WI38 (cell line): ENCODE results near the gene MIR17HG.

Experiments used
- H3K4me3 ChIP-seq: 2 replicates; pipeline ENCODE4 v1.5.1; 2011; ENCODE audit warnings: low read depth, mild to moderate bottlenecking, control low read depth, low read length
- TF ChIP-seq, protein P1 (sequence below): IDR thresholded peaks from 2 replicates; pipeline ENCODE4 v1.5.1; 2012; ENCODE audit warnings: low read depth, mild to moderate bottlenecking, control low read depth, low read length

Gene MIR17HG

DNA sequence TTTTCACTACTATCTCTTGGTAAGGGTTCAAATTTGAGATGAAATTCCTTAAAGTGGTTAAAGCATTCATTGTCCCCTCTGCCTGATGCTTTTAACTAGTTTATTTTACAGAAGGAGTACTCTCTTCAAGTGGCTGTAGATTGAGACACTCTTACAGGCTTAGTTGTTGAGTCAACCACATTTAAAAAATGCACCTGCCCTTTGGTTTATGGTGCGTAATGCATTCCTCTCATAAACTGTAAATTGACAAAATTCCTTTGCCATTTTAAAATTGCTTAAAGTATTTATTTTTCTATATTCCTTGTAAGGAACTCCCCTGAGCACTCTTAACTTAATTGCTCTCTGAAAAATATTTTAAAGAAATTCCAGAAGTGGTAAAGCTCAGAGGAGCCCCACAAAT, 50.1 kb downstream of the MIR17HG start:
- TF ChIP-seq, protein P1, sequence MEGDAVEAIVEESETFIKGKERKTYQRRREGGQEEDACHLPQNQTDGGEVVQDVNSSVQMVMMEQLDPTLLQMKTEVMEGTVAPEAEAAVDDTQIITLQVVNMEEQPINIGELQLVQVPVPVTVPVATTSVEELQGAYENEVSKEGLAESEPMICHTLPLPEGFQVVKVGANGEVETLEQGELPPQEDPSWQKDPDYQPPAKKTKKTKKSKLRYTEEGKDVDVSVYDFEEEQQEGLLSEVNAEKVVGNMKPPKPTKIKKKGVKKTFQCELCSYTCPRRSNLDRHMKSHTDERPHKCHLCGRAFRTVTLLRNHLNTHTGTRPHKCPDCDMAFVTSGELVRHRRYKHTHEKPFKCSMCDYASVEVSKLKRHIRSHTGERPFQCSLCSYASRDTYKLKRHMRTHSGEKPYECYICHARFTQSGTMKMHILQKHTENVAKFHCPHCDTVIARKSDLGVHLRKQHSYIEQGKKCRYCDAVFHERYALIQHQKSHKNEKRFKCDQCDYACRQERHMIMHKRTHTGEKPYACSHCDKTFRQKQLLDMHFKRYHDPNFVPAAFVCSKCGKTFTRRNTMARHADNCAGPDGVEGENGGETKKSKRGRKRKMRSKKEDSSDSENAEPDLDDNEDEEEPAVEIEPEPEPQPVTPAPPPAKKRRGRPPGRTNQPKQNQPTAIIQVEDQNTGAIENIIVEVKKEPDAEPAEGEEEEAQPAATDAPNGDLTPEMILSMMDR, result no peak
- no peak overlapping the region for H3K4me3 ChIP-seq

DNA sequence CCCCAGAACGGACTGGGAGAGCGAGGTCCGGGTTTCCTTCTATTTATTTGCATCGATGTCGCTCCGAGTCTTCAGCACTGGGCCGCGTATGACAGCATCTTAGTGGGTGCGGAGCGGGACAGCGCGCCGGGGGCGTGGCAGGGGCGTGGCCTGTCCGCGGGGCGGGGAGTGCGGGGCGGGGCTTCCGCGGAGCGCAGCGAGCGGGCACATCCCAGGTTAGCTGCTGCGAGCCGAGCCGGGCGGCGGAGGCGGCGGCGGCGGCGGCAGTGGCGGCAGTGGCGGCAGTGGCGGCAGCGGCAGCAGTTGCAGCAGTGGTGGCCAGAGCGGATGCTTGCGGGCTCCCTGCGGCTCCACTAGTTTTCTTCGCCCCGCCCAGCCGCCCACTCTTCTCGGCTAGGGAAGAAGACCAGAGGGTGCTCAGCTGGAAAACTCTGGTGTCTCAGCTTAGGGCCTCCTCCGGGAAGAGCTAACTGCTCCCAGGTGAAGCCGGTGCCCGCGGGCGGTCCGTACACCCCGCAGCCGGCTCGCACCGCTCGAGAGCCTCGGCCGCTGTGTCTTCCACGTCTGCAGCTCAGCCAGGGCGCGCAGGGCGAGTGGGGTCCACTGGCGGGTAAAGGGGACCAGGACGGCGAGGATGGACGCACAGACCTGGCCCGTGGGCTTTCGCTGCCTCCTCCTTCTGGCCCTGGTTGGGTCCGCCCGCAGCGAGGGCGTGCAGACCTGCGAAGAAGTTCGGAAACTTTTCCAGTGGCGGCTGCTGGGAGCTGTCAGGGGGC, 51.1 kb downstream of the MIR17HG start, which contains the start of gene GPC5:
Gene GPC5, plus strand, starts transcription at position 209 of the 776 bp plus-strand sequence.
- TF ChIP-seq, protein P1, result no peak
- H3K4me3 ChIP-seq, result peak within 1 kb of the TSS; percentile 47

DNA sequence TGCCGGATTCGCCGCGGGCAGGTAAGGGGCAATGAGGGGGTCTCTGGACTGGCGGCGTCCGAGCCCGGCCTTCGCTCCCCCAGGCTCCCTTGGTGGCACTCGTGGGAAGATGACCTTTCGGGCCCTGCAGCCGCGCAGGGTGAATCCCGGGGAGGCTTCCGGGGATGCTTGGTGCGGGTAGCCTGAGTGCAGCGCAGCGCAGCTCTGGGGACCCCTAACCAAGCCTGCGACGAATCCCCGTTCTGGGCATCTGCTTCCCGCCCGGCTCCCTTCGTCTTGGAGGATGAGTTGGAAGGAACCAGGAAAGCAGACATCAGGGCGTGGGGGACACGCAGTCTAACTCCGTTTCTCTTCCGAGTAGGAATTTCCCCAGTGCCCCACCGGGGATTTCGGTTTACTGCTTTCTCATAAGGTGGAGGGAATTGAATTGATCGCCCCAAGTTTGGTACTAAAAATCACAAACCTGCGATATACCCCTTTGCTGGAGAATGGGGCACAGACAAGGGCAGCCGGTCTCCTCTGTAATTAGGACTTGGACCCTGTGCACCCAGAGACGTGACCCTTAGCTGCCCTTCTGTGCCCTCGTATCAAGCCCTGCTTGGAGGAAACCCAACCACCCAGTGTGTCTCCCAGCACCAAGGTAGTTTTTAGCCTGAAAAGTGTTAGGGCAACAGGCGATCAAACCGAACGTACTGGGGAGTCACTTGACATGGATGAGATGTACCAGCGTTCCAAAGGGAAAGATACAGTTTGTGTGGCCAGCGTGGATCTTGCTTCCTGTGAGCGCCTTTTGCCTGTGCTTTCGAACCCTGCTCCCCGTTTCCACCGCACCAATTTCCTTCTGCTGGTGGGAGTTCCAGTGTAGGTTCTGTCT, 51.9 kb downstream of the MIR17HG start:
- TF ChIP-seq, protein P1, result no peak
- no peak overlapping the region for H3K4me3 ChIP-seq

DNA sequence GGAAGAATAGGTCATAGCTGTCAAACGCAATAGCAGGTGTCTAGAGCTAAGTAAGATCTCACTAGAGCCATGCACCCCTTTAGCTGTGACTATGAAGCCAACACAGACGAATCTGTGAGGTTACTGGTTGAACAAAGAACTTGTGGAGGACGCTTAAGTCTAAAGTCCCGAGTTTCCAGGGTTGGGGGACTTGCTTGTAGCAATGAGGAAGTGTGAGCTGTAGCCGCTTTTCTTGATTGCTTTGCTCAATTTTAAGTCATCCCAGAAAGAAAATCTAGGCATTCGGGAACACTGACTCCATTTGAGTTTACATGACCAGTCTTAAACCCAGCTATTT, 52.5 kb downstream of the MIR17HG start:
- H3K4me3 ChIP-seq, result no peak overlapping the region
- TF ChIP-seq, protein P1, result no peak

DNA sequence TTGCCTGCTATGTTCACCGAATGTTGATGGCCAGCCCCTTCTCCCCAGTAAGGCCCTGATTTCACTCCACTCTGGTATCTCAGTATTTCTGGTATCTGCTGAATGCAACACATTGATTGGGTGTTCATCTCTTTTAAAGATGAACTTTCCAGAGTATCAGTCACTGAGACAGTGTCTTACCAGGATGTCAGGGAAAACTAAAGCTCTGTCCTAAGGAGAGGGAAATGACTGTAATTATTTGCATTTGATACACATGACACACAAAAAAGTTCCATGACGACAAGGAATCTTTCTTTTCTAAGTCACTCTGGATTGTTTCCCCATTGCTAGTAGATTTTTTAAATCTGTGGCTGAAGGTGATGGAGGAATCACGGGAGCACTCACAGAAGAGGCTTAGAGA, 53.2 kb downstream of the MIR17HG start:
- H3K4me3 ChIP-seq, result no peak overlapping the region
- TF ChIP-seq, protein P1, result no peak

DNA sequence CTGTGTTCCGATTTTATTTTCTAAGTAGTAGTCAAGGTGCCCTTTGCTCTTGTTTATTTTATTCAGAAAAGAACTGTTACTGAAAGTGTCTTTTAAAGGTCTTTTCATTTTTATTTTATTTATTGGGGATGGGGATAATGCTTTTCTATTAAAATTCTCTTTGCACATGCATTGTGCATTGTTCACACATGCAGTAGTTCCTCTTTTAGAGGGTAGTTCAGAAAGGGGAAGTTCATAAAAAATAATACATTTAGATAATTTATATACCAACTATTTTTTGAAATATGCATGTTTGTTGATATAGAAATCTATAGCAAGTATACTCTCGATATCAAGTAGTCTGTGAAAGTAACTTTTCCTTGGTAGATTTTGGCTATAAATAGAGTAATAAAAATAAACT, 54.4 kb downstream of the MIR17HG start:
- H3K4me3 ChIP-seq, result no peak overlapping the region
- TF ChIP-seq, protein P1, result no peak
